ENCODE data around the gene KIAA0319L.
A peak's percentile ranks its signal among the peaks of the same experiment; 100 is the strongest.

Gene KIAA0319L

GRCh38 chr1:35569936-35570335 lies 12.7 kb upstream of the KIAA0319L start:
- Histone ChIP-seq H3K27me3 (ENCODE audit: insufficient read depth, low read length) (peaks cover 5% of the 10 kb centered on the region), H2BK12ac (ENCODE audit: low read length) (peak overlapping the region; percentile 42), H3K4me2 (ENCODE audit: low read length) (no peak overlapping the region), H2AFZ (ENCODE audit: insufficient read depth, low read length, poor library complexity) (no peak overlapping the region), H3K9ac (ENCODE audit: low read length) (no peak overlapping the region), H4K12ac (ENCODE audit: low read depth, low read length) (no peak overlapping the region), H3K4me1 (ENCODE audit: control insufficient read depth in 1 of 2, insufficient read depth in 2 of 2, low read length in 2 of 2) (peaks cover 29 to 34% of the 10 kb centered on the region in 2 experiments), H3K9me3 (ENCODE audit: insufficient read depth, low read depth, low read length) (no peaks in the 10 kb centered on the region), H2BK5ac (ENCODE audit: low read depth, low read length, poor library complexity) (peak overlapping the region; percentile 22), H3K79me1 (ENCODE audit: low read length) (peaks cover 19% of the 10 kb centered on the region), H3K4ac (ENCODE audit: low read depth, low read length) (no peak overlapping the region), H3K18ac (ENCODE audit: low read length) (no peak overlapping the region), H3K79me2 (ENCODE audit: control insufficient read depth, insufficient read depth, low read length, poor library complexity) (peaks cover 7% of the 10 kb centered on the region), H2BK120ac (ENCODE audit: insufficient read depth, low read length, poor library complexity) (peak overlapping the region; percentile 76), H3K4me3 (ENCODE audit: low read depth, low read length) (no peak overlapping the region), H2AK5ac (ENCODE audit: low read length) (no peak overlapping the region), H4K8ac (ENCODE audit: low read depth, low read length) (no peak overlapping the region), H3K27ac (ENCODE audit: low read depth, low read length) (peak overlapping the region; percentile 25), H3K23ac (ENCODE audit: low read length) (no peak overlapping the region), H4K91ac (ENCODE audit: low read depth, low read length) (peak overlapping the region; percentile 60), H3K36me3 (ENCODE audit: control insufficient read depth in 1 of 2, insufficient read depth in 2 of 2, low read length in 2 of 2) (peaks cover 3 to 9% of the 10 kb centered on the region in 2 experiments), H3K14ac (ENCODE audit: low read length) (no peak overlapping the region)
- no CpG with 5 or more reads among the region's 1 CpG for WGBS (ENCODE audit: extremely low coverage, insufficient coverage, insufficient read length)
- DNase-seq: peak; percentile 33 to 68

- H2BK12ac ChIP-seq (ENCODE audit: low read length): no peak overlapping the region
- no peak overlapping the region for H3K23ac ChIP-seq (ENCODE audit: low read length)
- no peak overlapping the region for H3K4me2 ChIP-seq (ENCODE audit: low read length)
- DNase-seq: peak; percentile 70 to 89
- no peak overlapping the region for H4K8ac ChIP-seq (ENCODE audit: low read depth, low read length)
- H3K9me3 ChIP-seq (ENCODE audit: insufficient read depth, low read depth, low read length): no peaks in the 10 kb centered on the region
- H4K91ac ChIP-seq (ENCODE audit: low read depth, low read length): no peak overlapping the region
- no peak overlapping the region for H3K4me3 ChIP-seq (ENCODE audit: low read depth, low read length)
- H3K18ac ChIP-seq (ENCODE audit: low read length): no peak overlapping the region
- no peak overlapping the region for H2BK5ac ChIP-seq (ENCODE audit: low read depth, low read length, poor library complexity)
- peaks cover 5% of the 10 kb centered on the region for H3K27me3 ChIP-seq (ENCODE audit: insufficient read depth, low read length)
- H3K4me1 ChIP-seq (ENCODE audit: control insufficient read depth in 1 of 2, insufficient read depth in 2 of 2, low read length in 2 of 2): peaks cover 19 to 24% of the 10 kb centered on the region in 2 experiments
- H4K12ac ChIP-seq (ENCODE audit: low read depth, low read length): no peak overlapping the region
- H3K79me2 ChIP-seq (ENCODE audit: control insufficient read depth, insufficient read depth, low read length, poor library complexity): peaks cover 7% of the 10 kb centered on the region
- H2AFZ ChIP-seq (ENCODE audit: insufficient read depth, low read length, poor library complexity): no peak overlapping the region
- H3K79me1 ChIP-seq (ENCODE audit: low read length): peaks cover 11% of the 10 kb centered on the region
- no CpG with 5 or more reads among the region's 4 CpGs for WGBS (ENCODE audit: extremely low coverage, insufficient coverage, insufficient read length)
- no peak overlapping the region for H2AK5ac ChIP-seq (ENCODE audit: low read length)
- H3K36me3 ChIP-seq (ENCODE audit: control insufficient read depth in 1 of 2, insufficient read depth in 2 of 2, low read length in 2 of 2): peaks cover 6 to 11% of the 10 kb centered on the region in 2 experiments
- H3K4ac ChIP-seq (ENCODE audit: low read depth, low read length): no peak overlapping the region
- H3K9ac ChIP-seq (ENCODE audit: low read length): no peak overlapping the region
- H3K14ac ChIP-seq (ENCODE audit: low read length): no peak overlapping the region
- H2BK120ac ChIP-seq (ENCODE audit: insufficient read depth, low read length, poor library complexity): no peak overlapping the region
- no peak overlapping the region for H3K27ac ChIP-seq (ENCODE audit: low read depth, low read length)
Measured at GRCh38 chr1:35568975-35569395, 11.8 kb upstream of the KIAA0319L start.

GRCh38 chr1:35567947-35568558 lies 10.8 kb upstream of the KIAA0319L start:
- H3K4ac ChIP-seq (ENCODE audit: low read depth, low read length): no peak overlapping the region
- H3K9me3 ChIP-seq (ENCODE audit: insufficient read depth, low read depth, low read length): no peaks in the 10 kb centered on the region
- peaks cover 9 to 13% of the 10 kb centered on the region in 2 experiments for H3K36me3 ChIP-seq (ENCODE audit: control insufficient read depth in 1 of 2, insufficient read depth in 2 of 2, low read length in 2 of 2)
- no peak overlapping the region for H3K4me2 ChIP-seq (ENCODE audit: low read length)
- H4K91ac ChIP-seq (ENCODE audit: low read depth, low read length): no peak overlapping the region
- peaks cover 13 to 20% of the 10 kb centered on the region in 2 experiments for H3K4me1 ChIP-seq (ENCODE audit: control insufficient read depth in 1 of 2, insufficient read depth in 2 of 2, low read length in 2 of 2)
- peaks cover 2% of the 10 kb centered on the region for H3K79me1 ChIP-seq (ENCODE audit: low read length)
- H4K8ac ChIP-seq (ENCODE audit: low read depth, low read length): no peak overlapping the region
- no peak overlapping the region for H3K18ac ChIP-seq (ENCODE audit: low read length)
- no peak overlapping the region for H3K27ac ChIP-seq (ENCODE audit: low read depth, low read length)
- no peak overlapping the region for H2BK12ac ChIP-seq (ENCODE audit: low read length)
- H3K14ac ChIP-seq (ENCODE audit: low read length): no peak overlapping the region
- H2AK5ac ChIP-seq (ENCODE audit: low read length): no peak overlapping the region
- H3K79me2 ChIP-seq (ENCODE audit: control insufficient read depth, insufficient read depth, low read length, poor library complexity): no peaks in the 10 kb centered on the region
- no peak overlapping the region for H2BK5ac ChIP-seq (ENCODE audit: low read depth, low read length, poor library complexity)
- no peak overlapping the region for H3K23ac ChIP-seq (ENCODE audit: low read length)
- H3K4me3 ChIP-seq (ENCODE audit: low read depth, low read length): no peak overlapping the region
- no peak for DNase-seq
- no peak overlapping the region for H4K12ac ChIP-seq (ENCODE audit: low read depth, low read length)
- WGBS (ENCODE audit: extremely low coverage, insufficient coverage, insufficient read length): no CpG with 5 or more reads among the region's 9 CpGs
- H3K9ac ChIP-seq (ENCODE audit: low read length): no peak overlapping the region
- no peak overlapping the region for H2BK120ac ChIP-seq (ENCODE audit: insufficient read depth, low read length, poor library complexity)
- no peaks in the 10 kb centered on the region for H3K27me3 ChIP-seq (ENCODE audit: insufficient read depth, low read length)
- no peak overlapping the region for H2AFZ ChIP-seq (ENCODE audit: insufficient read depth, low read length, poor library complexity)

- no peak overlapping the region for H2BK5ac ChIP-seq (ENCODE audit: low read depth, low read length, poor library complexity)
- H3K9me3 ChIP-seq (ENCODE audit: insufficient read depth, low read depth, low read length): peaks cover 3% of the 10 kb centered on the region
- no peak for DNase-seq
- H3K79me1 ChIP-seq (ENCODE audit: low read length): no peaks in the 10 kb centered on the region
- H3K27ac ChIP-seq (ENCODE audit: low read depth, low read length): no peak overlapping the region
- no peak overlapping the region for H3K23ac ChIP-seq (ENCODE audit: low read length)
- no peaks in the 10 kb centered on the region for H3K79me2 ChIP-seq (ENCODE audit: control insufficient read depth, insufficient read depth, low read length, poor library complexity)
- no CpG with 5 or more reads among the region's 11 CpGs for WGBS (ENCODE audit: extremely low coverage, insufficient coverage, insufficient read length)
- no peak overlapping the region for H2BK120ac ChIP-seq (ENCODE audit: insufficient read depth, low read length, poor library complexity)
- H3K18ac ChIP-seq (ENCODE audit: low read length): no peak overlapping the region
- H3K4me2 ChIP-seq (ENCODE audit: low read length): no peak overlapping the region
- no peak overlapping the region for H2BK12ac ChIP-seq (ENCODE audit: low read length)
- H4K12ac ChIP-seq (ENCODE audit: low read depth, low read length): no peak overlapping the region
- no peak overlapping the region for H3K14ac ChIP-seq (ENCODE audit: low read length)
- H3K9ac ChIP-seq (ENCODE audit: low read length): no peak overlapping the region
- H4K8ac ChIP-seq (ENCODE audit: low read depth, low read length): no peak overlapping the region
- H4K91ac ChIP-seq (ENCODE audit: low read depth, low read length): no peak overlapping the region
- H2AK5ac ChIP-seq (ENCODE audit: low read length): no peak overlapping the region
- no peak overlapping the region for H3K4me3 ChIP-seq (ENCODE audit: low read depth, low read length)
- peaks cover 20 to 32% of the 10 kb centered on the region in 2 experiments for H3K36me3 ChIP-seq (ENCODE audit: control insufficient read depth in 1 of 2, insufficient read depth in 2 of 2, low read length in 2 of 2)
- no peak overlapping the region for H2AFZ ChIP-seq (ENCODE audit: insufficient read depth, low read length, poor library complexity)
- no peak overlapping the region for H3K4ac ChIP-seq (ENCODE audit: low read depth, low read length)
- no peaks in the 10 kb centered on the region for H3K27me3 ChIP-seq (ENCODE audit: insufficient read depth, low read length)
- H3K4me1 ChIP-seq (ENCODE audit: control insufficient read depth in 1 of 2, insufficient read depth in 2 of 2, low read length in 2 of 2): peaks cover 6 to 8% of the 10 kb centered on the region in 2 experiments
Measured at GRCh38 chr1:35565742-35566133, 8.5 kb upstream of the KIAA0319L start.

Data from trophoblast cell (in vitro differentiated cells and primary cell).